GM20000 (cell line): ENCODE results near the gene GTF2H3.

ENCODE experiments used
- DNase-seq: peaks from one replicate; pipeline ENCODE4 v3.0.0; 2012; ENCODE audit warnings: low spot score
- TF ChIP-seq, protein P1 (sequence below): IDR thresholded peaks from 2 replicates; pipeline ENCODE4 v1.5.1; 2012; ENCODE audit warnings: mild to moderate bottlenecking, control low read depth; ENCODE audit errors: extremely low read depth, missing control alignments

The GTF2H3 gene

DNA sequence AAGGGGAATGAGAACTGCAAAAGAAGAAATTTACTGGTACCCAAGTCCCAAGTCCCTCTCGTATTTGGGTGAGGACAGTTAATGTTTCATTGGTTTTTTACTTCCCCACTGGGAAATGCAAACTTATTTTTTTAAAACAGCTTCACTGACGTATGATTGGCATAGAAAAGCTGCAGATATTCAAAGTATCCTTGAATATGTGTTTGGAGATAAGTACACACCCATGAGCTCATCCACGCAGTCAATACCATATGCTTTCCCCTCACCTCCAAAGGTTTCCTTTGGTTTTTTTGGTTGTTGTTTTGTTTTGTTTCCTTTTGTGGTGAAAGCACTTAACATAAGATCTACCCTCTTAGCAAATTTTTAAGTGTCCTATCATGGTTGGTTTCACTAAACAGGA lies 50.3 kb downstream of the GTF2H3 start:
- TF ChIP-seq, protein P1, sequence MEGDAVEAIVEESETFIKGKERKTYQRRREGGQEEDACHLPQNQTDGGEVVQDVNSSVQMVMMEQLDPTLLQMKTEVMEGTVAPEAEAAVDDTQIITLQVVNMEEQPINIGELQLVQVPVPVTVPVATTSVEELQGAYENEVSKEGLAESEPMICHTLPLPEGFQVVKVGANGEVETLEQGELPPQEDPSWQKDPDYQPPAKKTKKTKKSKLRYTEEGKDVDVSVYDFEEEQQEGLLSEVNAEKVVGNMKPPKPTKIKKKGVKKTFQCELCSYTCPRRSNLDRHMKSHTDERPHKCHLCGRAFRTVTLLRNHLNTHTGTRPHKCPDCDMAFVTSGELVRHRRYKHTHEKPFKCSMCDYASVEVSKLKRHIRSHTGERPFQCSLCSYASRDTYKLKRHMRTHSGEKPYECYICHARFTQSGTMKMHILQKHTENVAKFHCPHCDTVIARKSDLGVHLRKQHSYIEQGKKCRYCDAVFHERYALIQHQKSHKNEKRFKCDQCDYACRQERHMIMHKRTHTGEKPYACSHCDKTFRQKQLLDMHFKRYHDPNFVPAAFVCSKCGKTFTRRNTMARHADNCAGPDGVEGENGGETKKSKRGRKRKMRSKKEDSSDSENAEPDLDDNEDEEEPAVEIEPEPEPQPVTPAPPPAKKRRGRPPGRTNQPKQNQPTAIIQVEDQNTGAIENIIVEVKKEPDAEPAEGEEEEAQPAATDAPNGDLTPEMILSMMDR: no peak
- no peak for DNase-seq

DNA sequence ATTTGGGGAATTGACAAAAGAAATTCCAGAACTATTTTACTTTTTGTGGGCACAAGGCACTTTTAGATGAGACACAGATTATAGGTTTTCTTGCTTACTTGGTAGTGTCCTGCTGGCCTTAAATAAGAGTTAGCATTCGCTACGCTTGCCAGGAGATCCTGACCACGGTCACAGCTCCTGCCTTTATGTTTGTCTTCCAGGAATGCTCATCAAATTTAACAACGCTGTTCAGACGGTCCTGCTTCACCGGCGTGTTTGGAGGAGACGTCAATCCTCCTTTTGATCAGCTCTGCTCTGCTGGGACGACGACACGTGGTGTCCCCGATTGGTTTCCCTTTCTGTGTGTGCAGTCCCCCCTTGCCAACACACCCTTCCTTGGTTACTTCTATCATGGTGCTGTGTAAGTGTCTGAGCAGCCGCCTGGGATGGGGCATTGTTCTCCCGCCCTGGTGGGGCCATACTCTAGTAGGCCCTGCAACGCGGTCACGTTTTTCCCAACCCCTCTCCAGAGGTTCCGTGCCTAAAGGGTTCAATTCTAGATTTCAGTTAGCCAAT lies 53.1 kb downstream of the GTF2H3 start:
- TF ChIP-seq, protein P1: no peak
- DNase-seq: no peak

DNA sequence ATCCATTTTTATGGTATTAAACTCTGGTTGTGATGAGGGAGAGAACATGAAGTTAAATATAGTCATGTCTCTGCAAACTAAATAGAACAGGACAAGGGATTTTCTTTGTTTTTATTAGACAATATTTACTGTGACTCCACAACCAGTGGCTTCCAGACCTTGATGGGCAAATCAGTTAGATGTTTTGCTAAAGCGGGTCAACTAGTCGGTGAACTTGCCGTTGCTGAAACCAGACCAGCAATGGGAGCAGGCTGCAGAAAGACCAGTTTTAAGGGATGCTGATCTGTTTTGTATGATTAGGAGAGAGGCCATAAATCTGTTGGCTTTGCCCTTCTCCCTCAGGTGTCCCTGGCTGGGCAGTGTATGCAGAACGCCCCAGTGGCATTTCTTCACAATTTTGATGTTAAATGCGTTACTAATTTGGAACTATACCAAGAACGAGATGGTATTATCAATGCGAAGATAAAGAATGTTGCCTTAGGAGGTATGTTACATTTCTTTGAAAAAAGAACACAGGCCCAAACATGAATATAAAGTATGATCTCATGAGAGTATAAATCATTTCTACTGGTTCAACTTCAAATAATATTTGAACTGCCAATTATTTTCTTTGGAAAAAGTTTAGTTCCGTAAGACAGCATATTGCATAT lies 56.7 kb downstream of the GTF2H3 start:
- DNase-seq: no peak

DNA sequence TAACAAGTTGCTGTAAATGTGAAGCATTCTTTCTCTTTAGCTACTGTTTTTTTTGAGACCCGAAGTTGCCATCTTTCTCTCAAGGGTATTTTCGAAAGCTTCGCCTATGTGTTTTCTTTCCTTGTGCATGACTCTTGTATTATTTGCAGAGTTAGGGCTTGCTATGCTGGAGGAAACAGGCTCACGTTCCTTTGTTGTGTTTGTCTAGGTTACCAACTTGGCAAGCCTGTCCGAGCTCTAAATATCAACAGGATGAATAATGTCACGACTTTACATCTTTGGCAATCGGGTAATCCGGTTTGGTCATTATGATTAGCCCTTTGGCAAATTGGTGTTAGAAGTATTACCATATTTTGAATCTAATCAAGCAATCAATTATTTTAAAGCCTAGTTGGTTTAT lies 62.6 kb downstream of the GTF2H3 start:
- TF ChIP-seq, protein P1: no peak
- no peak for DNase-seq

More for the DNA sequence above, 56.7 kb downstream of the GTF2H3 start:
- TF ChIP-seq, protein P1: no peak

DNA sequence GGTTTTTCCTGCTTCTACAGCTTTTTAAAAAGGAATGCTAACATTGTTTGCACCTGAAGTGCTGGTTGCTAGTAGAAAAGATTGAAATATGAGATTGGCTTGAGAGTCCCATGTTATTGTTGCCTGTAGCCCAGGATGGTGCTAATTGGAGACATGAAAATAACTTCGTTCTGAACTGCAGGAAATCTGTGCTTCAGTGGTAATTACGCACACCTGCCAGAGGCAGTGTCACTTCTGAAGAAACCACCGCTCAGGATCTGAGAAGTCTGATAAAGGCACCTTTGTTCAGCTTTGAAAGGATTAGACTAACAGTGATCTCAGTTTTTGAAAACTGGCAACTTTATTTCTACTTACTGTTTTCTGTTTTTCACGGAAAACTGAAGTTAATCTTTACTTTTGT lies 63.0 kb downstream of the GTF2H3 start:
- no peak for DNase-seq

DNA sequence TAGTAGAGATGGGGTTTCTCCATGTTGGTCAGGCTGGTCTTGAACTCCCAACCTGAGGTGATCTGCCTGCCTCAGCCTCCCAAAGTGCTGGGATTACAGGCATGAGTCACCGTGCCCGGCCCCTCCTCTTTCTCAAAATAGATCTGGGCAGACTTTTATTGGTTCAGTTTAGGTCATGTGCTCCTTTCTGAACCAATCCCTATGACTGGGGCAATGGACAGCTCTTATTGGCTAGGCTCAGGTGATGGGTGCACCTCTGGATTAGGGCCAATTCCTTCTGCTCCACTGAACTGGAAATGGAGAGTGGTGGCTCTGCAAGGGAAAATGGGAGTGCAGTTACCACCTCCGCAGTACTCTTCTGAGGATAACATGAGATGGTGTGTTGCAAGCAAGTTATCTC lies 72.3 kb downstream of the GTF2H3 start:
- no peak for DNase-seq
- TF ChIP-seq, protein P1: no peak

More for the DNA sequence above, 63.0 kb downstream of the GTF2H3 start:
- TF ChIP-seq, protein P1: no peak

DNA sequence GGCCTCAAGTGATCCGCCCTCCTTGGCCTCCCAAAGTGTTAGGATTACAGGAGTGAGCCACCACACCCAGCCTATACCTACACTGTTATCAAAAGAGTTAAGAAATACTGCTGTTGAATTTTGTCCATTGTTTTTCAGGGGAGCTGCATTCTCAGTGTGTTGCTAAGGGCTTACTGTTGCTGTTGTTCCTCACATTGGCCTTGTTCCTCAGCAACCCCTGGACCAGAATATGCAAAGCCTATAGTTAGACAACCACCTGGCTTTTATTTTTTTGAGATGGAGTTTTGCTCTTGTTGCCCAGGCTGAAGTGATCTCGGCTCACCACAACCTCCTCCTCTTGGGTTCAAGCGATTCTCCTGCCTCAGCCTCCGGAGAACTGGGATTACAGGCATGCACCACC lies 73.8 kb downstream of the GTF2H3 start:
- no peak for DNase-seq
- TF ChIP-seq, protein P1: no peak
